Mammary epithelial cell (primary cell): ENCODE data around the gene EPHA2.

Experiments used
- CTCF ChIP-seq, 2 donors: IDR thresholded peaks in 1 of 2; conservative IDR thresholded peaks in 1 of 2; 2 replicates each; pipeline ENCODE4 v1.5.1; 2011 to 2012; ENCODE audit warnings: inconsistent platforms in 2 of 2, low read length in 2 of 2, mild to moderate bottlenecking in 2 of 2, control low read depth in 1 of 2, low read depth in 1 of 2; ENCODE audit not compliant: insufficient read depth in 1 of 2; ENCODE audit errors: extremely low read depth in 1 of 2
- EZH2 ChIP-seq: IDR thresholded peaks from 2 replicates; pipeline ENCODE4 v1.6.1; 2012; ENCODE audit warnings: low read length, inconsistent platforms, borderline replicate concordance

- no peak for TF ChIP-seq CTCF (conservative IDR thresholded peaks at IDR 0.05 in 1 of 2, IDR thresholded peaks at IDR 0.05 in 1 of 2; ENCODE audit: extremely low read depth in 1 of 2, insufficient read depth in 1 of 2, low read depth in 1 of 2, low read length in 2 of 2)
- TF ChIP-seq EZH2 = no peak
Measured at GRCh38 chr1:16095447-16095846, 60.4 kb downstream of the EPHA2 start.
